ENCODE measurements around the gene IQCM.
"Not testable (repeated sequence)": the region's sequence is repeated elsewhere in the genome, so short reads cannot be mapped to it uniquely, and the experiment has no call there.

Gene IQCM

GRCh38 chr4:149589826-149590225, 225.8 kb downstream of the IQCM start:
- no peak for DNase-seq (ENCODE audit: low read depth in 3 of 3, low spot score in 1 of 3)

- DNase-seq (ENCODE audit: low read depth in 3 of 3, low spot score in 1 of 3): no peak
Observed at GRCh38 chr4:149584722-149585121, 230.9 kb downstream of the IQCM start.

DNA sequence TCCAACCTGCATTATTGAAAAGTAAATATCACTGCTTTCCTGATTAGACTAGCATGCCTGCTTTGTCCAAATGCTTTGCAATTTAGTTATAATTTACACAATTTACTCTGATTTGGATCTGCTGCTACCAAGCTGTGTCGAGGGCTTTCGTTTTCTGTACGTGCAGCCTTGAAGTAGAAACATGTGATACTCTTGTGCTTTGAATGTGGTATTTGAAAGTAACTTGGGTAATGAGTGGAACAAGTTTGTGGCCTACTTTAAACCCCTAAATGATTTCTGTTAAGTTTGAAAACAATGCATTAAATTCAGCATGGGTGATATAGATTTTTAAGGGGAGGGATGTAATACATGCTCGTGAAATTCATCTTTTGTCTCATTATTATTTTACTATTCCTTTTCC, 240.7 kb downstream of the IQCM start:
- DNase-seq (ENCODE audit: low read depth in 3 of 3, low spot score in 1 of 3): no peak

DNA sequence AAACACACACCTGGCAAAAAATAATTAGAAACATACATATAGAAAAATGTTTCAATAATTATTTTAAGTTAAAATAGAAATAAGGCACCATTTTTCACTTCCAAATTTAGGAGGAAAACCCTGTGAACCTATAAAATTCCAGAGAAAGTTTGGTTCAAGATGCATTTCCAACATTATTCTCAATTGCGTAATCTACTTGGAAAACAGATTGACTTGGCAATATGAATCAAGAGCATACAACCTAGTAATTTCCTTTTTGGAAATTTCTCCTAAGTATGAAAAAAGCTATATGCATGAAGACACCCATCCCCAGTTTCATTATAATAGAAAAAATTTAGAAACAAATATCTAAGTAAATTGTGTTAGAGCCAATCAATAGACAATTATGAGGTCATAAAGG, 242.9 kb downstream of the IQCM start:
- DNase-seq (ENCODE audit: low read depth in 3 of 3, low spot score in 1 of 3): no peak

GRCh38 chr4:149555799-149556198, 259.8 kb downstream of the IQCM start:
- no peak for DNase-seq (ENCODE audit: low read depth in 3 of 3, low spot score in 1 of 3)

DNA sequence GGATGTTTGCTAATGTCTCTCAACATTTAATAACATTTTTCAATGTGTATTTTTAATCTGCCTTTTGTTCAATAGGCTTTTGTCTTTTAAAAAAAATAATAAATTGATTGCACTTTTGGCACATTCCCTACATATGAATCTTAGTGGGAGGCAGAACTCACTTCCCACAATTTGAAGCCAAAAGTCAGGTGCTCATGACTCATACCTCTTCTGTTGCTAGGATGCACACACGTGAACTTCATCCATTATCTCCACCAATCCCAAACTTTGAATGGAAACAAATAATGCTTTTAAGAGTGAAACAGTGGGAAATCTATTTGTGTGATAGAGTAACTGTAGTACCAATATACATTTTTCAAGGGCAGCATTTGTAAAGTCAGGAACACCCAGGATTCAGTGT, 260.5 kb downstream of the IQCM start:
- no peak for DNase-seq (ENCODE audit: low read depth in 3 of 3, low spot score in 1 of 3)

- no peak for DNase-seq (ENCODE audit: low read depth in 3 of 3, low spot score in 1 of 3)
Observed at GRCh38 chr4:149553959-149554520, 261.6 kb downstream of the IQCM start.

DNA sequence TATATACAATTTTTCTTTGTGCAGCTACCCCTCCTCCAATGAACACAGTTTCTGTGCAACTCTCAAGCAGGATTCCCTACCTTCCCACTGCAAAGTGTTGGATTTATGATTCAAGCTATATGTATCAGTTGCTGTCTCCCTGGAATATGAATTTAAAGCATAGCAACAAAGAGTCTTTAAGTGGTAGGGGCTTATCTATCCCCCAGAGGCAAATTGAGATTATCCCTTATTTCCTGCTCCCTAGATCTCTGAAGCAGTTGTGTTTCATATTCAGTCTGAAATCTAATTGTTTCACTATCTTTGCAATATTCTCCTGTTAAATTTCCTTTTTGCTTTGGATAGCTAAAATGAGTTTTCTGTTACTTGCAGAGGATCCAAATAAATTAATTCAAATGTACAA, 263.0 kb downstream of the IQCM start:
- no peak for DNase-seq (ENCODE audit: low read depth in 3 of 3, low spot score in 1 of 3)

GRCh38 chr4:149549911-149550310, 265.7 kb downstream of the IQCM start:
- DNase-seq (ENCODE audit: low read depth in 3 of 3, low spot score in 1 of 3): no peak

- no peak for DNase-seq (ENCODE audit: low read depth in 3 of 3, low spot score in 1 of 3)
Observed at GRCh38 chr4:149534779-149535178, 280.9 kb downstream of the IQCM start.

- no peak for DNase-seq (ENCODE audit: low read depth in 3 of 3, low spot score in 1 of 3)
Observed at GRCh38 chr4:149531861-149532260, 283.8 kb downstream of the IQCM start.

- DNase-seq (ENCODE audit: low read depth in 3 of 3, low spot score in 1 of 3): no peak
Observed at GRCh38 chr4:149523039-149523438, 292.6 kb downstream of the IQCM start.

DNA sequence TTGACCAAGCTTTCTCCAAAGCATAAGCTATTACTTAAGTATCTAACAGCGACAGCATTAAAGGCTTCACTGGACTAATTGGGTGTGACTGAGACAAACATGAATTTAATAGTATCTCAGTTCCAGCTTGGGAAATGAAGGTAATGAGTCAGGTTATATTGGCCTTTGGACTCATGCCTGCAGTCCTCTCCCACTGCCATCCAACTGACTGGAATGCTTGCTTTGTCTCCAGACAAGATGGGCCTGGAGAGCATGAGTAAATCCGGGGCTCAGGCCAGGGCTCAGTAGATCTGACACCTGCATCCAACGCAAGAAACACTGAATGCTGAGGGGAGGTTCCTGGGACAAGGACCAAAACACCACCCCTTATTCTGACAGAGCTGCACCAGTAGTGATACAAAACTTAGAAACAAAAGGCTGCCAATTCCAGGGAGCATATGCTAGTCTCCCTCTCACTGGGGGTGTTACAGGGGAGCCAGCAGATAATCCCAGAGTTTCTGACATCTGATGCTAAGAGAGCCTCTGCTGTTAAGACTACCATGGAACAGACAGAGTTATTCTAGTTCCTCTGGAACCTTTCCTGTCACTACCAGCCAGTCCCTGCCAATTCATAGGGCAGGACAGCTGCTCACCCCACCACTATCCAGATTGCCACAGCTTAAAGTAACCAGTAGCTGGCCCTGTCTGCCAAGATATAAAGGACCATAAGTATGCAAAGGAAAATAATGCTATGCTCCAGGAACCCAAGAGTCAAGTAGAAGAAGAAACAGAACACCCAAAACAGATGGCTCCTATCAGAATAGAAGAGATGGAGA, 293.8 kb downstream of the IQCM start:
- no peak for DNase-seq (ENCODE audit: low read depth in 3 of 3, low spot score in 1 of 3)

DNA sequence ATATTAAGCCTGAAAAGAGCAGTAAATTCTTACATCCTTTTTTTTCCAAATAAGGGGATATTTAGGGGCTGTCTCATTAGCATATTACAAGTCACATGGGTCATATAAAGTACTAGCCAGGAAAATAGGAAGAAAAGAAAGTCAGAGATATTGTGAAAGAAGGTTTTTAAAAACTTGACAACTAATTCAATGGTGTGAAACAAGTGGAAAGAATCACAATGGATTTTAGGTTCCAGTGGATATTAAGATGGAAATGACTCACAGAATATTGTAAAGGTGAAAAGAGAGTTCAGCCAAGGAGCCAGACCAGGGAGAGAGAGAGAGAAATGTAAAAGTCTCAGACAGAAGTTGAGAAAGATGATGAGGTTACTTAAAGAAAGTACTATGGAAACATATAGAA, 297.2 kb downstream of the IQCM start:
- no peak for DNase-seq (ENCODE audit: low read depth in 3 of 3, low spot score in 1 of 3)

DNA sequence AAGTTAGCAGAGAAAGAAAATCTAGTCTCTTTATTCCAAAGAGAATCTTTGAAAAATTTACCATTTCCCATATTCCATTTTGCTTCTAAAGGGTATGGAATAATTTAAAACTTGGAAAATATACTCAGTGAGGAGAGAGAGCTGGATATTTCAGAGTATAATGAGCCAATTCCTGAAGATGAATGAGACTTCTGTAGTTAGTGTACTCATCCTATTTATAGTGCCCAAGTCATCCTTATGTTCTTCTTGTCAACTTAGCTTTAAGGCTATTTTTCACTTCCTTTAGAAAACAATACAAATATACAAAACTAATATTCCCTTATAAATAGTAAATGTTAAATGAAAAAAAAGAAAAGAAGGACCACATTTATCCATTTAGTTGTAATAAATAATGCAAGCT, 302.6 kb downstream of the IQCM start:
- no peak for DNase-seq (ENCODE audit: low read depth in 3 of 3, low spot score in 1 of 3)

DNA sequence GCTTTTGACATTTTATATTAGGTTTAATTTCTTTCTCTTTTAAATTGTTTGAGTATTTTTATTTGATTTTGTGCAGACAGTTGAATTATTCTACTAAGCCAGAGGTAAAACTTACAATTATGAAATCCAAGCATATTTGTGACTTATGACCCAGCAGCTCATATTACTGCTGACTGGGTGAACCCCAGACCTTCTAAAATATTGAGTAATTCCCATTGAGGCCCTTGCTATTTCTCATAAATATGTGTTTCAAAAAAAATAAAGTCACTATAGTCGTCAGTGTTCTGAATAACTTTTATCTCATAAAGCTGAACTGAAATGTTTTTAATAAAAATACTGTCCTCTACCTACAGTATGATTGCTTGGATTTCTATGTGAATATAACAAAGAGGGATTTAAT, 303.1 kb downstream of the IQCM start:
- DNase-seq (ENCODE audit: low read depth in 3 of 3, low spot score in 1 of 3): no peak

DNA sequence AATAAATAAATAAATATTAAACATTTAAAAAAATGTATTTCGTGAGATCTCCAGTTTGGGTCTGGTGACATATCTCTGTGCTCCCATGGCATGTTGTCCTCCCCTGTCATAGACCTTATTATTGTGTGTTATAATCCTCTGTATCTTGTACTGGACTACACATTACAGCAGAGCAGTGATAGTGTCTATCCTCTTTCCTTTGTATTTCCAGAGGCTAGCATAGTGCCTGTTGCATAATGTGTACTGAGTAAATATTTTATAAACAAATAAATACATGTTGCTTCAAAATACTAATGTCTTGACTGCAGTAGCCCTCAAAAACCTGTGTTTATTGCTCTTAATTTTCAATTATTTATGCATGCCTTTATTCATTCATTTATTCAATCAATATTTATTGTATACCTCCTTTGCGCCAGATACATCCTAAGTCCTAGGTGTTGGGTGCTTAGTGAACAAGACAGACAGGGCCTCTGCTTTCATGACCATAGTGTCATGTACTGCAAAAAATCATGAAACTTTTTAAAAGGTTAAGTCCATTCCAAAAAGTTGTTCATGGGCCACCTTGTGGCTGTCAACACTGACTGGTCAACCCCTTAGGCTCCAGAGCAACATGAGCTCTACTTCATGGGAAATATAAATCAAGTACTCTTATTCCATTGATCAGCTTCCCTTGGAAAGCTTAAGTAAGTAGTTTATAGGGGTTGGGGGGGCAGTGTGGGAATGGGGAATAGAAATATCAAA, 303.9 kb downstream of the IQCM start:
- no peak for DNase-seq (ENCODE audit: low read depth in 3 of 3, low spot score in 1 of 3)

GRCh38 chr4:149507309-149507708, 308.3 kb downstream of the IQCM start:
- DNase-seq (ENCODE audit: low read depth in 3 of 3, low spot score in 1 of 3): not testable (repeated sequence)

GRCh38 chr4:149500806-149501205, 314.8 kb downstream of the IQCM start:
- no peak for DNase-seq (ENCODE audit: low read depth in 3 of 3, low spot score in 1 of 3)

- DNase-seq (ENCODE audit: low read depth in 3 of 3, low spot score in 1 of 3): no peak
Observed at GRCh38 chr4:149499726-149500125, 315.9 kb downstream of the IQCM start.

- no peak for DNase-seq (ENCODE audit: low read depth in 3 of 3, low spot score in 1 of 3)
Observed at GRCh38 chr4:149498246-149498645, 317.4 kb downstream of the IQCM start.

DNA sequence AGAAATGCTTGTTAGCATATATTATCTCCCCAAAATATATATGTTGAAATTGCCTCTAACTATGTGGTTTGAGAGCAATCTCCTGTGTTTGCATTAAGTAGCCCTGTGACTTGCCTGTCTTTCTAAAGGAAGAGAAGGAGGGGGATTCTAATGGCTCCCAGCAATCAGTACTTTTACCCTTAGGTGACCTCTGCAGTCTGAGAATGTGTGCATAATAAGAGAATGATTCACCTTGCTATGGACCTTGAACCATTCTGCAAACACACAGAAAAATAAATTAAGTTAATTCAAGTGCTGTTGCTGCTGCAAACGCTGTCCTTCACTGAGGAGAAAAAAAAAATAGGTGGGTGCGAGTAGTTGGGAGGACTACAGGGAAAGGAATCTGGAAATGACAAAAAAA, 322.2 kb downstream of the IQCM start:
- DNase-seq (ENCODE audit: low read depth in 3 of 3, low spot score in 1 of 3): no peak

Data from stimulated activated CD4-positive, alpha-beta T cell treated with anti-CD3 and anti-CD28 coated beads, TNF-alpha, amount 100 ng/mL, for 1 hour (primary cell).